Stimulated activated naive CD4-positive, alpha-beta T cell (primary cell): ENCODE measurements around the gene CD300H.
"Not testable (repeated sequence)": the region's sequence is repeated elsewhere in the genome, so short reads cannot be mapped to it uniquely, and the experiment has no call there.

Experiments used
- DNase-seq, 6 experiments: peaks; one replicate each; lab custom pipeline; 2025; lab: John Stamatoyannopoulos, UW

The CD300H gene

GRCh38 chr17:74526681-74527080 lies 40.6 kb downstream of the CD300H start:
- no peak for DNase-seq

GRCh38 chr17:74525781-74526288 lies 41.5 kb downstream of the CD300H start:
- DNase-seq = no peak

- no peak for DNase-seq
These were observed 41.9 kb downstream of the CD300H start for GRCh38 chr17:74525465-74525725.

- no peak for DNase-seq
These were observed 42.5 kb downstream of the CD300H start for GRCh38 chr17:74524653-74525464.

GRCh38 chr17:74523308-74523707 lies 44.0 kb downstream of the CD300H start:
- no peak for DNase-seq

- DNase-seq = no peak
These were observed 44.8 kb downstream of the CD300H start for GRCh38 chr17:74522381-74523105.

GRCh38 chr17:74521701-74522201 lies 45.6 kb downstream of the CD300H start:
- no peak for DNase-seq

- DNase-seq = no peak
These were observed 46.4 kb downstream of the CD300H start for GRCh38 chr17:74520790-74521480.

- DNase-seq = no peak
These were observed 47.3 kb downstream of the CD300H start for GRCh38 chr17:74520016-74520434.

- not testable (repeated sequence) for DNase-seq
These were observed 48.8 kb downstream of the CD300H start for GRCh38 chr17:74518413-74518981.

- no peak for DNase-seq
These were observed 50.6 kb downstream of the CD300H start for GRCh38 chr17:74516561-74517328.

GRCh38 chr17:74515941-74516340 lies 51.4 kb downstream of the CD300H start:
- DNase-seq = no peak

- peak in 2 of 6 experiments; percentile 49 to 50 for DNase-seq
These were observed 52.5 kb downstream of the CD300H start for GRCh38 chr17:74514632-74515334.

- DNase-seq = peak; percentile 25 to 50 (median 45)
These were observed 53.2 kb downstream of the CD300H start for GRCh38 chr17:74513987-74514631.

GRCh38 chr17:74512624-74513091 lies 54.7 kb downstream of the CD300H start:
- DNase-seq = no peak

- DNase-seq = no peak
These were observed 55.3 kb downstream of the CD300H start for GRCh38 chr17:74512036-74512435.
